M059J (cell line): ENCODE data around the gene PAOX. TPM values are rescaled to one million over a fixed set of nuclear protein-coding genes. Genes with fewer than 3 reads are reported as not detected.

Experiments used
- DNase-seq: peaks from one replicate; pipeline ENCODE4 v3.0.0-alpha.2; 2012; ENCODE audit warnings: low read depth
- total RNA-seq: library from RNA; depleted of rRNA; stranded (reverse); fragments of >200 nt; shearing (Covaris generic); gene quantifications from 2 replicates; pipeline ENCODE4 v1.2.3, GENCODE V29; 2014; rRNA removed

The PAOX gene
- total RNA-seq, 1 experiment from 2014 or later, result 4.0 TPM

DNA sequence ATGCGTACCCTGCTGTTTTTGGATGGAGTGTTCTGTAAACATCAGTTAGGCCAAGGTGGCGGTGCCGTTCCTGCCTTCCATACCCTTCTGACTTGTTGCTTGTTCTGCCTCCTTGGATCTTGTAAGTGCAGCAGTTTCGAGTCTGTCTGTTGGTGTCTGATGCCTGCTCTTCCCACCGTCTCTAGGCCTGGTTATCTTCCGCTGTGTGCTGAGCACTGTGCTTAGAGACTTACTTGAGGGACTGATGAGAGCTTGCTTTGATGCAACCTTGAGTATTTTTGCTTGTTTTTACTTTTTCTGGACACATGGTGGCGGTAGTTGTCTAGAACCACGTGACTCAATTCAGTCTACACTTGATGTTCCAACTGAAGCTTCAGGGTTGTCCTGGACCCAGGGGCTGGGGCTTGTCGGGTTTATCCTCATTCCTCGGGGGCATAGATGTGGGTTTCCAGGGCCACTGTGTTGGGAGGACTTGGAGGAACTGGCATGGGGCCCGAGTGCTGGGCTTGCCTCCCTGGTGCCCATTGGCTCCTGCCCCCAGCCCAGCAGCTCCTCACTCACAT, 59.7 kb downstream of the PAOX start:
- DNase-seq, result peak; percentile 9

DNA sequence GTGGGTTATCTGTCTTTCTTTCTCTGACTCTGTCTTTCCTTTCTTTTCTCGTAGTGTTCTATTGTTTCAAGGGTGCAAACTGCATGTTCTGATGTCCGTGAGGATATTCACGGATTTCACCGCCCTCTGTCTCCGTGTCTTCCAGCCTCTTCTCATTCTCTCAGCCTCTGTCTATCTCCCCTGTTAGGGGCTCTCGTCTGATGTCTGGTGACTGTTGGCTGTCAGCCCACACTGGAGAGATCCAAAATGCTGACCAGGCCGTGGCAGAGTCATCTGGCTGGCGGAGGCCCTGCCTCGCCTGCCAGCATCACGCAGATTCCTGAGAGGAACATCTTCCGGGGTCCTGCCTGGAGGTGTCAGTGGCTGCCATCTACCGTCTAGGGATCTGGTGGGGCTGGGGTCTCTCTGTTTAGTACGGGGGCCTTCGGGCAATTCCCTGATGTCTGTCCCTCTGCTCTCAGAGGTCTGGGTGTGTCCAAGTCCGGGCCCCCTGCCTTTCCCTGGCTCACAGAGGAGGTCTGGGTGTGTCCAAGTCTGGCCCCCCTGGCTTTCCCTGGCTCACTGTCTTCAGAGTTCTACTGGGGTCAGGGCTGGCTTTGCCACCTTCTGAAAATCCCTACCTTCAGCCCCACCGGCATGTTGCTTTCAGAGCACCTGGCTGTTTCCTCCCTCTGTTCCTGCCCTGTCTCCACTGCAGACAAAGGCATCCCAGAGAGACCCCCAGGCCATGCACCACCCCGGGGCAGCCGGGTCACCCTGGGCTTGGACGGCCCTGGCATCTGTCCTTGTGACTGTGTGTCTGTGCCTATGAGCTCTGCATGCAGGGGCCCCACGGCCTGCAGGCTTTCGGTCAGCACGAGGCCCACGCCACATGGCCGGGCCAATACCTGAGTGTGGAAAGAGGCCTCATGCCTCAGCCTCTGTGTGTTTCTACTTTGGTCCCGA, 60.7 kb downstream of the PAOX start:
- DNase-seq, result no peak

DNA sequence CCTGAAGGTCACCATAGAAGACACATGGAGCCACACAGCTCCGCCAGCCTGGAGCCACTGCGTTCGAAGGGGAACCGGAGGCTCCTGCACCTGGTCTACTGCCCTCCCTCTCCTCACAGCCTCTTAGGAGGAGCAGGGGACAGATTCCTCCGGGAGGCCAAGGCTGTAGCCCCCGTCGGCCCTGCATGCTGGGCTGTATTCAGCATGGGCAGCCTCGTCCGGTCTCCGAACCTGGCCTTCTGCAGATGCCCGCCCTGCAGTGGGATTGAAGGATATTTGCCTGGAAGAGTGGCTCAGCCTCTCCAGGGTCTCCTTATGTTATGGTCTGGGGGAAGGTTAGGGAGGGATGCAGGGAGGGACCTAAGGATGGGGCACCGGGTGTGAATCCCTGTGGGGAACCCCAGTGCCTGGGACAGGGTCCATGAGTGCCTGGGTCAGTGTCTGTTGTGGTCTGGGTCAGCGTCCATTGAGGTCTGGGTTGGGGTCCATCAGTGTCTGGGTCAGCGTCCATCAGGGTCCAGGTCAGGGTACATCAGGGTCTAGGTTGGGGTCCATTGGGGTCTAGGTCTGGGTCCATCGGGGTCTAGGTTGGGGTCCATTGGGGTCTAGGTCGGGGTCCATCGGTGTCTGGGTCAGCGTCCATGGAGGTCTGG, 61.7 kb downstream of the PAOX start:
- no peak for DNase-seq

Other genes starting within 250 kb of the PAOX start
- not detected in 2 replicates for gene KNDC1, start 219.0 kb upstream of the PAOX start, total RNA-seq
- gene UTF1, start 149.0 kb upstream of the PAOX start, total RNA-seq, result not detected in 2 replicates
- not detected in 2 replicates for gene VENTX, start 141.4 kb upstream of the PAOX start, total RNA-seq
- gene ADAM8, start 102.4 kb upstream of the PAOX start, total RNA-seq, result 0.02 and 1.3 TPM in 2 replicates
- 38.6 and 51.9 TPM in 2 replicates for gene TUBGCP2, start 70.4 kb upstream of the PAOX start, total RNA-seq
- gene ZNF511, start 70.3 kb upstream of the PAOX start, total RNA-seq, result 32.5 and 33.3 TPM in 2 replicates
- gene CALY, start 42.4 kb upstream of the PAOX start, total RNA-seq, result not detected in 2 replicates
- gene PRAP1, start 31.9 kb upstream of the PAOX start, total RNA-seq, result not detected in 2 replicates
- 0.27 and 6.5 TPM in 2 replicates for gene FUOM, start 21.2 kb upstream of the PAOX start, total RNA-seq
- gene ECHS1, start 5.9 kb upstream of the PAOX start, total RNA-seq, result 108 and 121 TPM in 2 replicates
- gene MTG1, start 14.9 kb downstream of the PAOX start, total RNA-seq, result 22.4 and 26.8 TPM in 2 replicates
- gene SPRN, start 45.4 kb downstream of the PAOX start, total RNA-seq, result not detected in 2 replicates
- 0.20 TPM in 2 replicates for gene SCART1, start 74.7 kb downstream of the PAOX start, total RNA-seq
- gene CYP2E1, start 148.1 kb downstream of the PAOX start, total RNA-seq, result 0.42 TPM in 1 of 2 replicates, not detected in the other
- not detected in 2 replicates for gene SYCE1, start 186.3 kb downstream of the PAOX start, total RNA-seq
- not detected in 2 replicates for gene FRG2B, start 247.5 kb downstream of the PAOX start, total RNA-seq